Hepatocyte (in vitro differentiated cells): ENCODE data around the gene NTF3. TPM values are rescaled to one million over a fixed set of nuclear protein-coding genes. Genes with fewer than 3 reads are reported as not detected.

Experiments
- DNase-seq: peaks from one replicate; pipeline ENCODE4 v3.0.0-alpha.2; 2016; ENCODE audit warnings: low spot score
- H2AFZ ChIP-seq: fragments of 200-600 bp; sonication (generic); 2 replicates; pipeline ENCODE4 v1.6.0; 2016; ENCODE audit warnings: antibody characterized with exemption, mild to moderate bottlenecking
- H3K27ac ChIP-seq: fragments of 200-600 bp; sonication (generic); 2 replicates; pipeline ENCODE4 v1.5.1; 2016; ENCODE audit warnings: mild to moderate bottlenecking
- H3K27me3 ChIP-seq: fragments of 200-600 bp; sonication (generic); 2 replicates; pipeline ENCODE4 v1.6.1; 2016
- H3K36me3 ChIP-seq: fragments of 200-600 bp; sonication (generic); replicated peaks from 2 replicates; pipeline ENCODE4 v1.5.1; 2016; ENCODE audit warnings: low read depth; ENCODE audit not compliant: insufficient read depth
- H3K4me1 ChIP-seq: fragments of 200-600 bp; sonication (generic); 2 replicates; pipeline ENCODE4 v1.5.1; 2016; ENCODE audit warnings: mild to moderate bottlenecking, moderate library complexity; ENCODE audit not compliant: insufficient read depth
- H3K4me2 ChIP-seq: fragments of 200-600 bp; sonication (generic); 2 replicates; pipeline ENCODE4 v1.6.0; 2016
- H3K4me3 ChIP-seq: fragments of 200-600 bp; sonication (generic); 2 replicates; pipeline ENCODE4 v1.5.1; 2016; ENCODE audit warnings: mild to moderate bottlenecking
- H3K79me2 ChIP-seq: fragments of 200-600 bp; sonication (generic); 2 replicates; pipeline ENCODE4 v1.6.0; 2017; ENCODE audit warnings: mild to moderate bottlenecking
- H3K9me2 ChIP-seq: fragments of 200-600 bp; sonication (generic); replicated peaks from 2 replicates; pipeline ENCODE4 v1.6.0; 2017; ENCODE audit warnings: mild to moderate bottlenecking; ENCODE audit not compliant: insufficient read depth
- H3K9me3 ChIP-seq: fragments of 200-600 bp; sonication (generic); 2 replicates; pipeline ENCODE4 v1.5.1; 2016; ENCODE audit warnings: low read depth, mild to moderate bottlenecking
- H4K20me1 ChIP-seq: fragments of 200-600 bp; sonication (generic); 2 replicates; pipeline ENCODE4 v1.6.0; 2016; ENCODE audit warnings: mild to moderate bottlenecking; ENCODE audit not compliant: insufficient read depth, poor library complexity, severe bottlenecking
- CTCF ChIP-seq: fragments of 200-600 bp; sonication (generic); IDR thresholded peaks from 2 replicates; pipeline ENCODE4 v1.5.1; 2016; ENCODE audit warnings: antibody characterized with exemption, mild to moderate bottlenecking; ENCODE audit not compliant: poor library complexity
- EZH2 ChIP-seq: fragments of 200-600 bp; sonication (generic); IDR thresholded peaks from 2 replicates; pipeline ENCODE4 v1.6.1; 2016; ENCODE audit warnings: antibody characterized with exemption, mild to moderate bottlenecking, borderline replicate concordance
- EZH2phosphoT487 ChIP-seq: fragments of 200-600 bp; sonication (generic); IDR thresholded peaks from one replicate; pipeline ENCODE4 v1.6.1; 2018; ENCODE audit warnings: antibody characterized with exemption, mild to moderate bottlenecking, low read depth, moderate library complexity; ENCODE audit not compliant: unreplicated experiment, severe bottlenecking
- WGBS: methylation state at CpG from one replicate; pipeline ENCODE4 v1.1.6; 2016; ENCODE audit warnings: low lambda C conversion rate; ENCODE audit errors: missing lambda C conversion rate; 5-methylcytosine and 5-hydroxymethylcytosine counted together
- polyA plus RNA-seq: library from polyadenylated mRNA; unstranded; fragments of >200 nt; fragmentation: Nextera tagmentation; extraction: Ambion mirVana; gene quantifications from 2 replicates; pipeline ENCODE4 v1.2.1, GENCODE V29; 2016
- total RNA-seq: library from RNA; depleted of rRNA; stranded (reverse); fragments of >200 nt; gene quantifications from 2 replicates; pipeline ENCODE4 v1.2.3, GENCODE V29; 2014

Gene NTF3
- total RNA-seq (5.0 and 6.9 TPM in 2 replicates), polyA plus RNA-seq (6.3 and 7.1 TPM in 2 replicates)

GRCh38 chr12:5432011-5432400 lies at the start of gene NTF3:
Gene NTF3 (plus strand): TSS chr12:5432108. CDS start chr12:5432325, 217 bp downstream.
- peak within 1 kb of the TSS; percentile 92 for H3K4me2 ChIP-seq
- H3K27ac ChIP-seq = peak within 1 kb of the TSS; percentile 71
- H4K20me1 ChIP-seq = peaks cover 9% of the 10 kb centered on the region
- peaks cover 30% of the 10 kb centered on the region for H3K27me3 ChIP-seq
- peak within 1 kb of the TSS; percentile 69 for H2AFZ ChIP-seq
- TF ChIP-seq CTCF (no peak), EZH2 (no peak), EZH2phosphoT487 (no peak)
- no peaks in the 10 kb centered on the region for H3K36me3 ChIP-seq
- DNase-seq = peak; percentile 74
- H3K79me2 ChIP-seq = peaks cover 45% of the 10 kb centered on the region
- H3K9me3 ChIP-seq = no peaks in the 10 kb centered on the region
- H3K4me1 ChIP-seq = peaks cover 36% of the 10 kb centered on the region
- WGBS = under 1% methylated on average over 19 of the region's 34 CpGs
- H3K4me3 ChIP-seq = peak within 1 kb of the TSS; percentile 93
- H3K9me2 ChIP-seq = no peaks in the 10 kb centered on the region

DNA sequence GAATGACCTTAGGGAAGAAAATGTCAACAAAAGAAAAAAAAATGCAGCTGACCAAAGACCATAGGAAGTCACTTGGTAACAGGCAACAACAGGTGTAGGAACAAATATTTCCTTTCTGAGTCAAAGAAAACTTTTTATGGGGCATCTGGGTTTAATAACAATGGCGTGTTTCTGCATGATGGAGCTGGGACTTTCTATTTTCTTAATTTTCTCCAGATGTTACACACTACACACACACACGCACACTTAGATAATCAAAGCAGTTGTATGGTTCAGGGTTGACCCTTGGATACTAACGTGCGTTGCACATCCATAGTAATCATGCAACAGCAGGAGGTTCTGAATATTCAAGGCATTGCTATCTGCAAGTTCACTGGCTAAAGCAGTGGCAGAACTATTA lies 47.9 kb upstream of the NTF3 start:
- H3K36me3 ChIP-seq = no peaks in the 10 kb centered on the region
- H3K4me3 ChIP-seq = no peak overlapping the region
- no peaks in the 10 kb centered on the region for H3K27me3 ChIP-seq
- H3K4me2 ChIP-seq = no peak overlapping the region
- H3K79me2 ChIP-seq = no peaks in the 10 kb centered on the region
- H3K9me2 ChIP-seq = no peaks in the 10 kb centered on the region
- TF ChIP-seq CTCF (no peak), EZH2 (no peak), EZH2phosphoT487 (no peak)
- peak overlapping the region; percentile 26 for H3K27ac ChIP-seq
- WGBS = 55% methylated on average over 4 of the region's 4 CpGs
- H3K4me1 ChIP-seq = peaks cover 12% of the 10 kb centered on the region
- no peaks in the 10 kb centered on the region for H3K9me3 ChIP-seq
- no peaks in the 10 kb centered on the region for H4K20me1 ChIP-seq
- DNase-seq = no peak
- H2AFZ ChIP-seq = no peak overlapping the region

- Histone ChIP-seq H3K9me3 (no peaks in the 10 kb centered on the region), H4K20me1 (no peaks in the 10 kb centered on the region), H3K27me3 (no peaks in the 10 kb centered on the region), H3K4me1 (peaks cover 16% of the 10 kb centered on the region), H2AFZ (no peak overlapping the region), H3K36me3 (no peaks in the 10 kb centered on the region), H3K4me2 (no peak overlapping the region), H3K79me2 (no peaks in the 10 kb centered on the region), H3K27ac (no peak overlapping the region), H3K9me2 (no peaks in the 10 kb centered on the region), H3K4me3 (no peak overlapping the region)
- TF ChIP-seq EZH2phosphoT487 (no peak), EZH2 (no peak), CTCF (no peak)
- 92% methylated on average over 5 of the region's 5 CpGs for WGBS
- DNase-seq = no peak
These were observed 43.0 kb upstream of the NTF3 start for GRCh38 chr12:5388581-5389535.
